Breast epithelium (tissue), 4 donors: ENCODE measurements around the gene KRCC1. TPM values are rescaled to one million over a fixed set of nuclear protein-coding genes. Genes with fewer than 3 reads are reported as not detected.
A peak's percentile ranks its signal among the peaks of the same experiment; 100 is the strongest.

ENCODE experiments used
- DNase-seq, 2 donors: peaks; one replicate each; pipeline ENCODE4 v3.0.0-alpha.2; 2019; ENCODE audit warnings: low spot score in 2 of 2
- H3K27ac ChIP-seq, 2 donors: fragments of 200-600 bp; sonication (generic) in 1 of 2; one replicate each; pipeline ENCODE4 v1.5.1; 2016 to 2019; ENCODE audit warnings: mild to moderate bottlenecking in 1 of 2
- H3K27me3 ChIP-seq, 2 donors: fragments of 200-600 bp; sonication (generic) in 1 of 2; one replicate each; pipeline versions ENCODE4 v1.5.1 to v1.6.0; 2017 to 2019; ENCODE audit warnings: control low read depth in 1 of 2, mild to moderate bottlenecking in 1 of 2
- H3K36me3 ChIP-seq: fragments of 200-600 bp; one replicate; pipeline ENCODE4 v1.5.1; 2019
- H3K4me1 ChIP-seq, 2 donors: fragments of 200-600 bp; sonication (generic); one replicate each; pipeline ENCODE4 v1.5.1; 2016 to 2019; ENCODE audit warnings: control low read depth in 1 of 2
- H3K4me3 ChIP-seq, 3 donors: fragments of 200-600 bp; sonication (generic); 1 replicate in 2 of 3; 2 replicates in 1 of 3; pipeline ENCODE4 v1.5.1; 2016 to 2019; ENCODE audit warnings: mild to moderate bottlenecking in 3 of 3, moderate library complexity in 2 of 3
- H3K9me3 ChIP-seq, 2 donors: fragments of 200-600 bp; sonication (generic) in 1 of 2; one replicate each; pipeline ENCODE4 v1.5.1; 2016 to 2019; ENCODE audit warnings: control low read depth in 1 of 2
- CTCF ChIP-seq, 3 donors: fragments of 450-650 bp; IDR thresholded peaks; one replicate each; pipeline ENCODE4 v1.5.1; 2016 to 2017; ENCODE audit warnings: antibody characterized with exemption in 3 of 3, mild to moderate bottlenecking in 3 of 3, moderate library complexity in 3 of 3
- POLR2A ChIP-seq: fragments of 450-650 bp; IDR thresholded peaks from one replicate; pipeline ENCODE4 v1.6.1; 2016; ENCODE audit warnings: antibody characterized with exemption, mild to moderate bottlenecking, moderate library complexity
- POLR2AphosphoS5 ChIP-seq, 3 donors: sonication (generic); formaldehyde crosslinking; IDR thresholded peaks; one replicate each; pipeline ENCODE4 v1.6.1; 2017; ENCODE audit warnings: antibody characterized with exemption in 3 of 3
- intact Hi-C: fragments of 100-400 bp; cut with DNase I; formaldehyde crosslinking; loops from one replicate; pipeline ENCODE4 v1.15.1; 2023; ENCODE audit warnings: low total_unique reads
- total RNA-seq, 3 donors: library from RNA; depleted of rRNA; stranded (reverse); fragments of >200 nt; gene quantifications; one replicate each; pipeline ENCODE4 v1.1.0, GENCODE V29; 2016

Gene KRCC1
- 10 to 100 TPM; 34.1 to 44.8 (median 39.2) TPM for total RNA-seq

GRCh38 chr2:88055371-88056128 is at the start of gene KRCC1:
Gene KRCC1 (minus strand): TSS chr2:88055783. CDS start chr2:88028563, 27,220 bp downstream.
- peak within 1 kb of the TSS; percentile 74 to 96 (median 91) for H3K4me3 ChIP-seq
- no peaks in the 10 kb centered on the region for H3K36me3 ChIP-seq
- no peaks in the 10 kb centered on the region for H3K9me3 ChIP-seq
- H3K27me3 ChIP-seq, result no peaks in the 10 kb centered on the region
- intact Hi-C loops, result no loop called here
- H3K27ac ChIP-seq, result peak within 1 kb of the TSS; percentile 94 to 99
- peaks cover 0 to 4% of the 10 kb centered on the region in 2 donors for H3K4me1 ChIP-seq
- peak in 2 of 3 donors; percentile 23 to 25 for TF ChIP-seq CTCF (IDR thresholded peaks at IDR 0.05)
- peak; percentile 94 for TF ChIP-seq POLR2A
- peak; percentile 86 to 95 (median 92) for TF ChIP-seq POLR2AphosphoS5 (IDR thresholded peaks at IDR 0.05)
- DNase-seq, result peak; percentile 95

- no peak for TF ChIP-seq POLR2AphosphoS5 (IDR thresholded peaks at IDR 0.05)
- TF ChIP-seq CTCF (IDR thresholded peaks at IDR 0.05), result no peak
- no peak for TF ChIP-seq POLR2A
- Histone ChIP-seq H3K4me1 (no peaks in the 10 kb centered on the region), H3K4me3 (no peak overlapping the region), H3K9me3 (no peaks in the 10 kb centered on the region), H3K36me3 (no peaks in the 10 kb centered on the region), H3K27me3 (no peaks in the 10 kb centered on the region), H3K27ac (peak overlapping the region; percentile 43 to 48)
- intact Hi-C loops, result no loop called here
- DNase-seq, result no peak
Observed at GRCh38 chr2:88100489-88100858, 44.9 kb upstream of the KRCC1 start.

- TF ChIP-seq POLR2A (no peak), POLR2AphosphoS5 (IDR thresholded peaks at IDR 0.05) (no peak), CTCF (IDR thresholded peaks at IDR 0.05) (no peak)
- intact Hi-C loops, result no loop called here
- Histone ChIP-seq H3K4me1 (no peaks in the 10 kb centered on the region), H3K27me3 (no peaks in the 10 kb centered on the region), H3K9me3 (no peaks in the 10 kb centered on the region), H3K36me3 (no peaks in the 10 kb centered on the region), H3K4me3 (no peak overlapping the region), H3K27ac (peak overlapping the region; percentile 43 to 48)
- no peak for DNase-seq
Observed at GRCh38 chr2:88099798-88100488, 44.4 kb upstream of the KRCC1 start.

- Histone ChIP-seq H3K27ac (no peak overlapping the region), H3K4me3 (no peak overlapping the region), H3K9me3 (no peaks in the 10 kb centered on the region), H3K4me1 (no peaks in the 10 kb centered on the region), H3K27me3 (no peaks in the 10 kb centered on the region), H3K36me3 (no peaks in the 10 kb centered on the region)
- intact Hi-C loops, result no loop called here
- TF ChIP-seq CTCF (IDR thresholded peaks at IDR 0.05) (no peak), POLR2A (no peak)
- DNase-seq, result no peak
Observed at GRCh38 chr2:88098558-88098900, 42.9 kb upstream of the KRCC1 start.

GRCh38 chr2:88097891-88098557 is 42.4 kb upstream of the KRCC1 start:
- H3K4me3 ChIP-seq, result no peak overlapping the region
- TF ChIP-seq POLR2AphosphoS5 (IDR thresholded peaks at IDR 0.05) (no peak), POLR2A (no peak), CTCF (IDR thresholded peaks at IDR 0.05) (no peak)
- no peak for DNase-seq
- H3K9me3 ChIP-seq, result no peaks in the 10 kb centered on the region
- no peak overlapping the region for H3K27ac ChIP-seq
- intact Hi-C loops, result no loop called here
- H3K4me1 ChIP-seq, result no peaks in the 10 kb centered on the region
- no peaks in the 10 kb centered on the region for H3K36me3 ChIP-seq
- no peaks in the 10 kb centered on the region for H3K27me3 ChIP-seq
